ENCODE measurements around the gene NAALADL2.

- TF ChIP-seq ESRRA (IDR thresholded peaks at IDR 0.05; ENCODE audit: borderline replicate concordance, low read length) (no peak), CTCF (IDR thresholded peaks at IDR 0.05) (no peak), NR3C1 (IDR thresholded peaks at IDR 0.05) (no peak)
Observed at GRCh38 chr3:175737646-175738572, 878.8 kb downstream of the NAALADL2 start.

Data from A549 (cell line).